ENCODE data around the gene ELOA2.

- TF ChIP-seq CTCF (IDR thresholded peaks at IDR 0.05; ENCODE audit: low read depth, low read length, poor library complexity, severe bottlenecking) (no peak), EZH2phosphoT487 (IDR thresholded peaks at IDR 0.05; ENCODE audit: borderline replicate concordance, low read length) (no peak)
Measured at GRCh38 chr18:47040982-47041381, 5.6 kb upstream of the ELOA2 start.

All from DOHH2 (cell line).